B cell (primary cell): ENCODE results near the gene NPTXR. TPM values are rescaled to one million over a fixed set of nuclear protein-coding genes. Genes with fewer than 3 reads are reported as not detected.

Experiments used
- ATAC-seq: fragments of 200-7000 bp; cut with Tn5 transposase; one replicate; pipeline ENCODE4 v1.10.0; 2021; ENCODE audit warnings: low read depth, mild to moderate bottlenecking, moderate number of reproducible peaks, moderate library complexity
- CTCF ChIA-PET: fragments of 350-600 bp; sonication (Branson Sonifier 250); formaldehyde crosslinking; loops from one replicate; lab custom pipeline; 2021; ENCODE audit warnings: antibody characterized with exemption, inconsistent platforms; lab: Charles Lee
- POLR2A ChIA-PET: fragments of 350-600 bp; sonication (Branson Sonifier 250); formaldehyde crosslinking; loops from one replicate; lab custom pipeline; 2021; ENCODE audit warnings: antibody characterized with exemption; lab: Charles Lee
- DNase-seq: peaks from one replicate; pipeline ENCODE4 v3.0.0; 2013
- H2AFZ ChIP-seq: 2 replicates; pipeline ENCODE4 v1.6.1; 2012; ENCODE audit warnings: mild to moderate bottlenecking, low read depth, low read length; ENCODE audit not compliant: insufficient read depth, poor library complexity, severe bottlenecking
- H3K27ac ChIP-seq, 2 donors: 1 replicate in 1 of 2; 2 replicates in 1 of 2; pipeline ENCODE4 v1.5.1; 2012 to 2013; ENCODE audit warnings: low read length in 2 of 2, mild to moderate bottlenecking in 2 of 2, moderate library complexity in 1 of 2
- H3K27me3 ChIP-seq, 4 experiments: fragments of 200-600 bp in 1 of 4; sonication (generic) in 1 of 4; replicated peaks in 1 of 4; 1 replicate in 2 of 4; 2 replicates in 2 of 4; pipeline versions ENCODE4 v1.6.1 to v1.7.0; 2013 to 2016; ENCODE audit warnings: low read length in 3 of 4, mild to moderate bottlenecking in 2 of 4, mixed read lengths in 1 of 4, moderate library complexity in 1 of 4; ENCODE audit not compliant: insufficient read depth in 4 of 4, control insufficient read depth in 3 of 4; ENCODE audit errors: control extremely low read depth in 1 of 4
- H3K36me3 ChIP-seq, 2 experiments: replicated peaks in 1 of 2; 1 replicate in 1 of 2; 2 replicates in 1 of 2; pipeline versions ENCODE4 v1.6.1 to v1.7.1; 2013; ENCODE audit warnings: low read length in 1 of 2; ENCODE audit not compliant: insufficient read depth in 2 of 2, control insufficient read depth in 1 of 2; ENCODE audit errors: control extremely low read depth in 1 of 2, extremely low read depth in 1 of 2
- H3K4me1 ChIP-seq, 2 donors: fragments of 200-600 bp in 1 of 2; sonication (generic) in 1 of 2; 1 replicate in 1 of 2; 2 replicates in 1 of 2; pipeline versions ENCODE4 v1.5.1 to v1.6.1; 2013 to 2017; ENCODE audit warnings: low read length in 2 of 2; ENCODE audit not compliant: control insufficient read depth in 2 of 2, insufficient read depth in 2 of 2
- H3K4me2 ChIP-seq: replicated peaks from 2 replicates; pipeline ENCODE3; 2012; ENCODE audit warnings: mild to moderate bottlenecking, low read depth, low read length; ENCODE audit not compliant: poor library complexity, severe bottlenecking
- H3K4me3 ChIP-seq, 5 experiments: fragments of 200-600 bp in 1 of 5; sonication (generic) in 1 of 5; 1 replicate in 3 of 5; 2 replicates in 2 of 5; pipeline versions ENCODE4 v1.5.1 to v1.7.0; 2011 to 2016; ENCODE audit warnings: low read length in 4 of 5, mild to moderate bottlenecking in 4 of 5, low read depth in 2 of 5, control low read depth in 1 of 5, moderate library complexity in 1 of 5; ENCODE audit not compliant: insufficient read depth in 1 of 5; ENCODE audit errors: control extremely low read depth in 1 of 5, extremely low read depth in 1 of 5
- H3K79me2 ChIP-seq: fragments of 200-600 bp; sonication (generic); one replicate; pipeline ENCODE4 v1.6.0; 2016; ENCODE audit warnings: low read length; ENCODE audit not compliant: control insufficient read depth, insufficient read depth
- H3K9ac ChIP-seq: fragments of 200-600 bp; sonication (generic); 2 replicates; pipeline ENCODE4 v1.6.1; 2017; ENCODE audit warnings: mild to moderate bottlenecking, low read length, moderate library complexity
- H3K9me3 ChIP-seq, 3 donors: one replicate each; pipeline versions ENCODE4 v1.6.1 to v1.7.1; 2013; ENCODE audit warnings: low read length in 2 of 3; ENCODE audit not compliant: control insufficient read depth in 2 of 3, insufficient read depth in 1 of 3; ENCODE audit errors: control extremely low read depth in 1 of 3
- H4K20me1 ChIP-seq: 2 replicates; pipeline ENCODE4 v1.6.0; 2012; ENCODE audit warnings: mild to moderate bottlenecking, low read length; ENCODE audit not compliant: insufficient read depth, control insufficient read depth, poor library complexity, severe bottlenecking
- H3K27ac Mint-ChIP-seq: one replicate; pipeline ENCODE4 v1.8.0; 2021; ENCODE audit warnings: mixed read lengths
- H3K27me3 Mint-ChIP-seq: one replicate; pipeline ENCODE4 v1.8.0; 2021; ENCODE audit warnings: mixed read lengths
- H3K4me1 Mint-ChIP-seq: one replicate; pipeline ENCODE4 v1.8.0; 2021; ENCODE audit warnings: mixed read lengths
- H3K4me3 Mint-ChIP-seq: one replicate; pipeline ENCODE4 v1.8.0; 2021; ENCODE audit warnings: mixed read lengths
- H3K9me3 Mint-ChIP-seq: one replicate; pipeline ENCODE4 v1.8.0; 2022; ENCODE audit warnings: mixed read lengths; ENCODE audit not compliant: insufficient read depth
- EZH2 ChIP-seq: IDR thresholded peaks from 2 replicates; pipeline ENCODE4 v1.6.1; 2012; ENCODE audit warnings: borderline replicate concordance, low read depth, mild to moderate bottlenecking, moderate library complexity, low read length; ENCODE audit not compliant: insufficient read depth, poor library complexity, severe bottlenecking
- WGBS: methylation state at CpG from one replicate; pipeline ENCODE4 v1.1.5; 2013; ENCODE audit warnings: missing lambda C conversion rate; ENCODE audit not compliant: insufficient coverage; 5-methylcytosine and 5-hydroxymethylcytosine counted together
- intact Hi-C: fragments of 100-400 bp; cut with micrococcal nuclease; formaldehyde crosslinking; loops from one replicate; pipeline ENCODE4 v1.10.0; 2022
- polyA plus RNA-seq: library from polyadenylated mRNA; depleted of rRNA; stranded (reverse); fragments of >200 nt; gene quantifications from 2 replicates; pipeline ENCODE4 v1.2.3, GENCODE V29; 2012
- total RNA-seq, 2 donors: library from RNA; stranded (reverse); fragments of 120-200 nt in 1 of 2; gene quantifications; 1 replicate in 1 of 2; 2 replicates in 1 of 2; pipeline versions ENCODE4 v1.2.3 to v1.2.4, GENCODE V29; 2013 to 2022
- TF ChIP-seq, protein P1 (sequence below): fragments of 200-600 bp; IDR thresholded peaks from one replicate; pipeline ENCODE4 v1.8.0; 2022; ENCODE audit warnings: antibody characterized with exemption, mild to moderate bottlenecking

NPTXR gene
- total and polyA plus RNA-seq, 2 donors (not counting 1 experiment from before 2014, with no cell fraction given), result 0.16 to 0.71 TPM

DNA sequence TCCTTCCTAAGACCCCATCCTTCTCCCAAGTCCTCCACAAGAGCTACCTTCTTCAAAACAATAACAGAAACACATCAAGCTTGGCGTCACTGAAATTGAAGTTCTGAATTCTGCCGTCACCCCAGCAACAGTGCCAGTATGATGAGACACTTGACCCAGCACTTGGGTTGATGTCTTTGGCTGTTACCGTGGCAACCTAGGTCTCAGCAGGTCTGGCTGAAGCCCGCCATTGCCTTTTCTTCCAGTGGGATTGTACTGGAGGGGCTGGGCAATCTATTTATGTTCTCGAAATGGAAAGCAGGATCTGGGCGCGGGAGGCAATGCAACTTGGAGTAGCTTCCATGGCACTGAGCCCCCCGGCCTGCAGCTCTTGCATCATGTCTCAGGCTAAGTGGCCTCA, 23.8 kb downstream of the NPTXR start:
- ATAC-seq, result no peak
- Histone ChIP-seq H3K4me2 (no peak overlapping the region), H3K27me3 (no peaks in the 10 kb centered on the region), H3K9me3 (no peaks in the 10 kb centered on the region), H3K4me3 (no peak overlapping the region), H3K4me1 (no peaks in the 10 kb centered on the region), H3K9ac (no peak overlapping the region), H4K20me1 (no peaks in the 10 kb centered on the region), H3K27ac (no peak overlapping the region), H2AFZ (no peak overlapping the region), H3K36me3 (no peaks in the 10 kb centered on the region), H3K79me2 (no peaks in the 10 kb centered on the region)
- H3K4me3 Mint-ChIP-seq, result no peak overlapping the region
- POLR2A ChIA-PET, result no interaction called here
- no peaks in the 10 kb centered on the region for H3K9me3 Mint-ChIP-seq
- WGBS, result 89% methylated on average over 8 of the region's 8 CpGs
- peaks cover 22% of the 10 kb centered on the region for H3K27me3 Mint-ChIP-seq
- CTCF ChIA-PET, result interaction anchor here (1.2 kb wide), 1 partner anchor 9 kb away, joined by 4 read pairs; no protein-coding TSS in a partner anchor
- no peak for TF ChIP-seq EZH2
- TF ChIP-seq, protein P1, sequence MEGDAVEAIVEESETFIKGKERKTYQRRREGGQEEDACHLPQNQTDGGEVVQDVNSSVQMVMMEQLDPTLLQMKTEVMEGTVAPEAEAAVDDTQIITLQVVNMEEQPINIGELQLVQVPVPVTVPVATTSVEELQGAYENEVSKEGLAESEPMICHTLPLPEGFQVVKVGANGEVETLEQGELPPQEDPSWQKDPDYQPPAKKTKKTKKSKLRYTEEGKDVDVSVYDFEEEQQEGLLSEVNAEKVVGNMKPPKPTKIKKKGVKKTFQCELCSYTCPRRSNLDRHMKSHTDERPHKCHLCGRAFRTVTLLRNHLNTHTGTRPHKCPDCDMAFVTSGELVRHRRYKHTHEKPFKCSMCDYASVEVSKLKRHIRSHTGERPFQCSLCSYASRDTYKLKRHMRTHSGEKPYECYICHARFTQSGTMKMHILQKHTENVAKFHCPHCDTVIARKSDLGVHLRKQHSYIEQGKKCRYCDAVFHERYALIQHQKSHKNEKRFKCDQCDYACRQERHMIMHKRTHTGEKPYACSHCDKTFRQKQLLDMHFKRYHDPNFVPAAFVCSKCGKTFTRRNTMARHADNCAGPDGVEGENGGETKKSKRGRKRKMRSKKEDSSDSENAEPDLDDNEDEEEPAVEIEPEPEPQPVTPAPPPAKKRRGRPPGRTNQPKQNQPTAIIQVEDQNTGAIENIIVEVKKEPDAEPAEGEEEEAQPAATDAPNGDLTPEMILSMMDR, result no peak
- H3K4me1 Mint-ChIP-seq, result no peaks in the 10 kb centered on the region
- H3K27ac Mint-ChIP-seq, result no peak overlapping the region
- intact Hi-C loops, result no loop called here
- no peak for DNase-seq

DNA sequence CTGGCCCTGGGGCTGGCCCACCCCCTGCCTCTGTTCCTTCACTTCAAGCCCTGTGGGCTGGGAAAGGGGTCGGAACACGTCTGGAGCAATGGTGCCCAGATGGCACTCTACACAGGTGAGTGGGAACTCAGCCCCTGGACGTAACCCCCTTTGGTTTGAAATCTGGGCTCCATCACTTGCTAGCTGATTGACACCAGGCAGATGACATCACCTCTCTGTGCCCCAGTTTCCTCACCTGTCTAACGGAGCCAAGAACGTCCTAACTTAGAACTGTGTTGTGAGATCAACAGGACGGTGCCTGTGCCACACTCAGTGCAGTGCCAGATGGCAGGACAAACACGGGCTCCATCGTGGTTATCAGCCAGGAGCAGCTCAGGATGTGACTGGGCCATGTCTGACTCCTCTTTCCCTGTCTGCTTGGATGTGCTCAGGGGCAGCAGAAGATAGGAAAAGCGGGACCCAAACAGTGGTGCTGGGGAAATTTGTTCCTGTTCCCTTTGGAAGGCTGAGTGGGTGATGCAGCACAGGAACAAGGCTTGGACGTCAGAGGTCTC, 24.4 kb downstream of the NPTXR start:
- no peak for TF ChIP-seq EZH2
- no peaks in the 10 kb centered on the region for H4K20me1 ChIP-seq

More for the DNA sequence above, 24.4 kb downstream of the NPTXR start:
- 90% methylated on average over 9 of the region's 10 CpGs for WGBS
- Histone ChIP-seq H3K9me3 (no peaks in the 10 kb centered on the region), H3K9ac (no peak overlapping the region), H3K4me1 (no peaks in the 10 kb centered on the region), H2AFZ (no peak overlapping the region), H3K4me3 (no peak overlapping the region), H3K4me2 (no peak overlapping the region), H3K79me2 (no peaks in the 10 kb centered on the region), H3K36me3 (no peaks in the 10 kb centered on the region), H3K27ac (no peak overlapping the region), H3K27me3 (peaks cover 0 to 5% (median 0%) of the 10 kb centered on the region in 4 experiments)
- Mint-ChIP-seq H3K4me3 (no peak overlapping the region), H3K9me3 (no peaks in the 10 kb centered on the region), H3K27me3 (peaks cover 27% of the 10 kb centered on the region), H3K4me1 (no peaks in the 10 kb centered on the region), H3K27ac (no peak overlapping the region)
- ChIA-PET CTCF (no interaction called here), POLR2A (no interaction called here)
- ATAC-seq (no peak), DNase-seq (no peak)
- intact Hi-C loops, result no loop called here
